T-helper 2 cell (primary cell): ENCODE measurements around the gene CORIN.
A peak's percentile ranks its signal among the peaks of the same experiment; 100 is the strongest.

Experiments used
- DNase-seq, 5 experiments: peaks; one replicate each; pipeline versions ENCODE4 v3.0.0 to v3.0.0-alpha.2; 2012 to 2022

CORIN gene

GRCh38 chr4:47674144-47674543 is 163.7 kb downstream of the CORIN start:
- no peak for DNase-seq

- DNase-seq = no peak
Observed at GRCh38 chr4:47672696-47673095, 165.2 kb downstream of the CORIN start.

GRCh38 chr4:47669946-47670345 is 167.9 kb downstream of the CORIN start:
- DNase-seq = no peak

- peak in 1 of 5 experiments; percentile 54 for DNase-seq
Observed at GRCh38 chr4:47668810-47669408, 169.0 kb downstream of the CORIN start.

GRCh38 chr4:47668256-47668655 is 169.6 kb downstream of the CORIN start:
- DNase-seq = no peak

GRCh38 chr4:47667552-47667951 is 170.3 kb downstream of the CORIN start:
- no peak for DNase-seq

- no peak for DNase-seq
Observed at GRCh38 chr4:47664051-47664826, 173.6 kb downstream of the CORIN start.

- peak in 1 of 5 experiments; percentile 30 for DNase-seq
Observed at GRCh38 chr4:47662975-47663374, 174.9 kb downstream of the CORIN start.

GRCh38 chr4:47661741-47662140 is 176.1 kb downstream of the CORIN start:
- DNase-seq = no peak

- DNase-seq = no peak
Observed at GRCh38 chr4:47659342-47659741, 178.5 kb downstream of the CORIN start.

GRCh38 chr4:47654972-47655693 is 182.7 kb downstream of the CORIN start:
- no peak for DNase-seq

GRCh38 chr4:47652092-47652491 is 185.8 kb downstream of the CORIN start:
- no peak for DNase-seq

- DNase-seq = no peak
Observed at GRCh38 chr4:47651231-47651630, 186.6 kb downstream of the CORIN start.

GRCh38 chr4:47650584-47651130 is 187.2 kb downstream of the CORIN start:
- no peak for DNase-seq

GRCh38 chr4:47647544-47647943 is 190.3 kb downstream of the CORIN start:
- no peak for DNase-seq

- DNase-seq = no peak
Observed at GRCh38 chr4:47647029-47647428, 190.8 kb downstream of the CORIN start.

GRCh38 chr4:47646372-47646771 is 191.5 kb downstream of the CORIN start:
- no peak for DNase-seq

- no peak for DNase-seq
Observed at GRCh38 chr4:47643845-47644244, 194.0 kb downstream of the CORIN start.

GRCh38 chr4:47642985-47643760 is 194.7 kb downstream of the CORIN start:
- no peak for DNase-seq

GRCh38 chr4:47642191-47642830 is 195.6 kb downstream of the CORIN start:
- no peak for DNase-seq

- DNase-seq = no peak
Observed at GRCh38 chr4:47641755-47642154, 196.1 kb downstream of the CORIN start.

GRCh38 chr4:47640911-47641310 is 197.0 kb downstream of the CORIN start:
- DNase-seq = no peak
